ENCODE results near the gene CPSF6.

The CPSF6 gene

DNA sequence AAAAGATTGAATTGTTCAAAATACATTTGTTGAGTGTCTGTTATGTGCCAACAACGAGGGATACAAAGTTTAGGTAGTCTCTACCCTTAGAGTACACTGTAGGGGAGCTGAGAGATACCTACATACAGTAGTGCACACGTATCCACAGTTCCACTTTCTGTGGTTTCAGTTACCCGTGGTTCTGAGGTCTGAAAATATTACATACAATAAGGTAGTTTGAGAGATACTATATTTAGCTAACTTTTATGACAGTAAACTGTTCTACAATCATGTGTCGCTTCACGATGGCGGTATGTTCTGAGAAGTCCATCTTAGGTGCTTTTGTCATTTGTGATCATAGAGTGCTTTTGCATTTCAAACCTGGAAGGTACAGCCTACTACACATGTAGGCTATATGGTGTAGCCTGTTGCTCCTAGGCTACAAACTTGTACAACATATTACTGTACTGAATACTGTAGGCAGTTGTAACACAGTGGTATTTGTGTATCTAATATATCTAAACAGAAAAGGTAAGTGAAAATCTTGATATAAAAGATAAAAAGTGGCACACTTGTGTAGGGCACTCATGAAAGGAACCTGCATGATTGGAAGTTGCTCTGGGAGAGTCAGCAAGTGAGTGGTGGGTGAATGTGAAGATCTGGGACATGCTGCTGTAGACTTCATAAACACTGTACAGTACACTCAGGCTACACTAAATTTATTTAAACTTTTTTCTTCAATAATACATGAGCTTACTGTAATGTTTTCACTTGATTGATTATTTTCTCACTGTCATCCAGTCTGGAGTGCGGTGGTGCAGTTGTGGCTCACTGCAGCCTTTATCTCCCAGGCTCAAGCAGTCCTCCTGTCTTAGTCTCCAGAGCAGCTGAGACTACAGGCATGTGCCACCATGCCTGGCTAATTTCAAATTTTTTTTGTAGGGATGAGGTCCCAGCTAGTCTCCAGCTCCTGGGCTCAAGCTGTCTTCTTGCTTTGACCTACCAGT is 4.0 kb downstream of the CPSF6 start:
- TF ChIP-seq TAF1 (IDR thresholded peaks at IDR 0.05; ENCODE audit: borderline replicate concordance, insufficient read depth, low read length) (no peak), POLR2AphosphoS5 (IDR thresholded peaks at IDR 0.05; ENCODE audit: low read depth, low read length) (no peak), SIN3A (IDR thresholded peaks at IDR 0.05; ENCODE audit: borderline replicate concordance, insufficient read depth, low read length) (no peak), FOXP2 (optimal IDR thresholded peaks at IDR 0.05; ENCODE audit: borderline replicate concordance, extremely low read depth, extremely low read length, insufficient read depth) (no peak)
- TF ChIP-seq, protein P1, sequence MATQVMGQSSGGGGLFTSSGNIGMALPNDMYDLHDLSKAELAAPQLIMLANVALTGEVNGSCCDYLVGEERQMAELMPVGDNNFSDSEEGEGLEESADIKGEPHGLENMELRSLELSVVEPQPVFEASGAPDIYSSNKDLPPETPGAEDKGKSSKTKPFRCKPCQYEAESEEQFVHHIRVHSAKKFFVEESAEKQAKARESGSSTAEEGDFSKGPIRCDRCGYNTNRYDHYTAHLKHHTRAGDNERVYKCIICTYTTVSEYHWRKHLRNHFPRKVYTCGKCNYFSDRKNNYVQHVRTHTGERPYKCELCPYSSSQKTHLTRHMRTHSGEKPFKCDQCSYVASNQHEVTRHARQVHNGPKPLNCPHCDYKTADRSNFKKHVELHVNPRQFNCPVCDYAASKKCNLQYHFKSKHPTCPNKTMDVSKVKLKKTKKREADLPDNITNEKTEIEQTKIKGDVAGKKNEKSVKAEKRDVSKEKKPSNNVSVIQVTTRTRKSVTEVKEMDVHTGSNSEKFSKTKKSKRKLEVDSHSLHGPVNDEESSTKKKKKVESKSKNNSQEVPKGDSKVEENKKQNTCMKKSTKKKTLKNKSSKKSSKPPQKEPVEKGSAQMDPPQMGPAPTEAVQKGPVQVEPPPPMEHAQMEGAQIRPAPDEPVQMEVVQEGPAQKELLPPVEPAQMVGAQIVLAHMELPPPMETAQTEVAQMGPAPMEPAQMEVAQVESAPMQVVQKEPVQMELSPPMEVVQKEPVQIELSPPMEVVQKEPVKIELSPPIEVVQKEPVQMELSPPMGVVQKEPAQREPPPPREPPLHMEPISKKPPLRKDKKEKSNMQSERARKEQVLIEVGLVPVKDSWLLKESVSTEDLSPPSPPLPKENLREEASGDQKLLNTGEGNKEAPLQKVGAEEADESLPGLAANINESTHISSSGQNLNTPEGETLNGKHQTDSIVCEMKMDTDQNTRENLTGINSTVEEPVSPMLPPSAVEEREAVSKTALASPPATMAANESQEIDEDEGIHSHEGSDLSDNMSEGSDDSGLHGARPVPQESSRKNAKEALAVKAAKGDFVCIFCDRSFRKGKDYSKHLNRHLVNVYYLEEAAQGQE (IDR thresholded peaks at IDR 0.05; ENCODE audit: insufficient read depth in 1 of 2, low read depth in 2 of 2, low read length in 2 of 2) = no peak

DNA sequence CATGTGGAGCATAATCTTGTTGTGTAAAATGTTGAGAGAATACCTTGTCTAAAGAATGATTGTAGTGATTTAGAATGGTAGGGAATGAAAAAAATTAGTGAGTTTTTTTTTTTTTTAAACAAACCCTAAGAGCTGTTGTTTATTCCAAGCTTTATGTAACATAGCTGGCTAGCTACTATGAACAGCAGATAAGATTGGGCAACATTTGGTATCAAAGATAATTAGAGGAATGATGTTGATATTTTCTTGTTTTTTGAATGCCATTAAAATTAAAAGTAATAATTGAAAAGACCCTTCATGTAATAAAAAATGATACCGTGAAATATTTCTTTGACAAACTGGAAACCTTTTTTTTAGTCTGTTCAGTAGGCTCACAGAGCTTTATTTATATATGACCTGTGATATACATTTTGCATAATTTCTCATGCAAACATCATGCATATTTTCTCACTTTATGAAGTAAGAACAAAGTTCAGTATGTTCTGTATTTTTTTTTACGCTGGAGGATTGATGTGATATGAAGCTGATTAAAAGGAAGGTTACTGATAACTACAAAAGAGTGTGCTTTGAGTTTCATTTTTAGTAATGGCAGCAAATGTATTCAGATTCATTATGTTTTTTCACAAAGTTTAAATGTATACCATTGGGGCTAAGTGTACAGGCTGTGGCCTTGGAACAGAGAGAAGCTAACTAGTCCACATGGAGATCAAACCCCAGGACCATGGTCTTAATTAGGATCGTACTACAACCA is 8.1 kb downstream of the CPSF6 start:
- TF ChIP-seq, protein P1 (IDR thresholded peaks at IDR 0.05; ENCODE audit: insufficient read depth in 1 of 2, low read depth in 2 of 2, low read length in 2 of 2) = no peak
- TF ChIP-seq TAF1 (IDR thresholded peaks at IDR 0.05; ENCODE audit: borderline replicate concordance, insufficient read depth, low read length) (no peak), FOXP2 (optimal IDR thresholded peaks at IDR 0.05; ENCODE audit: borderline replicate concordance, extremely low read depth, extremely low read length, insufficient read depth) (no peak), POLR2AphosphoS5 (IDR thresholded peaks at IDR 0.05; ENCODE audit: low read depth, low read length) (no peak), SIN3A (IDR thresholded peaks at IDR 0.05; ENCODE audit: borderline replicate concordance, insufficient read depth, low read length) (no peak)

DNA sequence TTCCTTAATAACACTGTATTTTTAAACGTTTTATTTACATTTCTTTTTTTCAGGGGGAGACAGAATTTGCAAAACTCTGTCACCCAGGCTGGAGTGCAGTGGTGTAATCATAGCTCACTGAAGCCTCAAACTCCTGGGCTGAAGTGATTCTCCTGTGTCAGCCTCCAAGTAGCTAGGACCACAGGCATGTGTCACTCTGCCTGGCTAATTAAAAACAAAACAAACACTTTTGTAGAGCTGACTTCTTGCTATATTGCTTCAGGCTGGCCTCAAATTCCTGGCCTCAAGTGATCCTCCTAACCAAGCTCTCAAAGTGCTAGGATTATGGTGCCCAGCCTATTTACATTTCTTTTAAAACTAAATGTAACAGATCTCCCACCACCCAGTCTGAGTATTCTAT is 12.7 kb downstream of the CPSF6 start:
- TF ChIP-seq TAF1 (IDR thresholded peaks at IDR 0.05; ENCODE audit: borderline replicate concordance, insufficient read depth, low read length) (no peak), FOXP2 (optimal IDR thresholded peaks at IDR 0.05; ENCODE audit: borderline replicate concordance, extremely low read depth, extremely low read length, insufficient read depth) (no peak), POLR2AphosphoS5 (IDR thresholded peaks at IDR 0.05; ENCODE audit: low read depth, low read length) (no peak), SIN3A (IDR thresholded peaks at IDR 0.05; ENCODE audit: borderline replicate concordance, insufficient read depth, low read length) (no peak)
- TF ChIP-seq, protein P1 (IDR thresholded peaks at IDR 0.05; ENCODE audit: insufficient read depth in 1 of 2, low read depth in 2 of 2, low read length in 2 of 2) = no peak

DNA sequence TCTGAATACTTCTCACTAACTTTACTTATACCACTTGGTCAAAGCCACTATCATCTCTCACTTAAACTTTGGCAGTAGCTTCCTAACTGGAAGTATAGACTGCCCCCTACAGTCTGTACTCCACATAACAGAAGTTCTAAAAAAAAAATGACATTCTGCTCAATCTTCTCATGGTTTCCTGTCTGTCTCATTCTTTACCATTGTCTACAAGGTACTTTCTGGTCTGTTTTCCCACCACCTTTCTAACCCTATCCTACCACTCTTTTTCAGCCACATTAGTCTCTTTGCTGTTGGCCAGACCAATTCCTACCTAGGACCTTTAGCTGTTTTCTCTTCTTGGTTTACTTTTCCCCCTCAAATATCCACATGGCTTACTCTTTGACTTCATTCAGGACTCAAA is 14.7 kb downstream of the CPSF6 start:
- TF ChIP-seq, protein P1 (IDR thresholded peaks at IDR 0.05; ENCODE audit: insufficient read depth in 1 of 2, low read depth in 2 of 2, low read length in 2 of 2) = no peak
- TF ChIP-seq POLR2AphosphoS5 (IDR thresholded peaks at IDR 0.05; ENCODE audit: low read depth, low read length) (no peak), SIN3A (IDR thresholded peaks at IDR 0.05; ENCODE audit: borderline replicate concordance, insufficient read depth, low read length) (no peak), FOXP2 (optimal IDR thresholded peaks at IDR 0.05; ENCODE audit: borderline replicate concordance, extremely low read depth, extremely low read length, insufficient read depth) (no peak), TAF1 (IDR thresholded peaks at IDR 0.05; ENCODE audit: borderline replicate concordance, insufficient read depth, low read length) (no peak)
